MCF 10A (cell line): Measurements from ENCODE around the gene HES4. TPM values are rescaled to one million over a fixed set of nuclear protein-coding genes. Genes with fewer than 3 reads are reported as not detected.

Experiments used
- BruUV-seq: library from RNA; stranded (reverse); fragments of 400-500 nt; replicated peaks from 2 replicates; lab custom pipeline; 2021; lab: Mats Ljungman, UMichigan
- CTCF ChIA-PET: fragments of 300-600 bp; sonication (Branson Sonifier 250); formaldehyde crosslinking; extraction: SDS; loops from one replicate; lab custom pipeline; 2021; ENCODE audit warnings: antibody characterized with exemption, inconsistent platforms; lab: Yijun Ruan, JAX
- POLR2A ChIA-PET: fragments of 300-600, 350-650 bp; sonication (Branson Sonifier 250); formaldehyde crosslinking; extraction: SDS; loops from one replicate; lab custom pipeline; 2020; ENCODE audit warnings: antibody characterized with exemption, inconsistent platforms; lab: Yijun Ruan, JAX
- DNase-seq: peaks from one replicate; pipeline ENCODE4 v3.0.0-alpha.2; 2018; ENCODE audit not compliant: unreplicated experiment
- H3K27ac Mint-ChIP-seq: one replicate; pipeline ENCODE4 v1.8.0; 2022; ENCODE audit warnings: mild to moderate bottlenecking, low read depth, mixed read lengths; ENCODE audit not compliant: unreplicated experiment
- H3K27me3 Mint-ChIP-seq: one replicate; pipeline ENCODE4 v1.8.0; 2022; ENCODE audit warnings: mixed read lengths; ENCODE audit not compliant: insufficient read depth, unreplicated experiment
- H3K36me3 Mint-ChIP-seq: one replicate; pipeline ENCODE4 v1.8.0; 2022; ENCODE audit warnings: mild to moderate bottlenecking, moderate library complexity, mixed read lengths; ENCODE audit not compliant: insufficient read depth, unreplicated experiment
- H3K4me1 Mint-ChIP-seq: one replicate; pipeline ENCODE4 v1.8.0; 2022; ENCODE audit warnings: mixed read lengths; ENCODE audit not compliant: insufficient read depth, unreplicated experiment
- H3K4me3 Mint-ChIP-seq: one replicate; pipeline ENCODE4 v1.8.0; 2022; ENCODE audit warnings: mild to moderate bottlenecking, moderate library complexity, mixed read lengths; ENCODE audit not compliant: unreplicated experiment
- H3K9me3 Mint-ChIP-seq: one replicate; pipeline ENCODE4 v1.8.0; 2022; ENCODE audit warnings: mixed read lengths; ENCODE audit not compliant: unreplicated experiment
- intact Hi-C: fragments of 100-400 bp; cut with micrococcal nuclease; formaldehyde crosslinking; loops from 2 replicates; pipeline ENCODE4 v1.14.1; 2022
- total RNA-seq: library from RNA; stranded (reverse); gene quantifications from 2 replicates; pipeline ENCODE4 v1.2.3, GENCODE V29; 2022
- TF ChIP-seq, protein P1 (sequence below): fragments of 200-600 bp; IDR thresholded peaks from one replicate; pipeline ENCODE4 v1.8.0; 2022; ENCODE audit warnings: antibody characterized with exemption, mild to moderate bottlenecking; ENCODE audit not compliant: unreplicated experiment

HES4 gene
- total RNA-seq, 1 experiment from 2014 or later = 42.1 TPM

DNA sequence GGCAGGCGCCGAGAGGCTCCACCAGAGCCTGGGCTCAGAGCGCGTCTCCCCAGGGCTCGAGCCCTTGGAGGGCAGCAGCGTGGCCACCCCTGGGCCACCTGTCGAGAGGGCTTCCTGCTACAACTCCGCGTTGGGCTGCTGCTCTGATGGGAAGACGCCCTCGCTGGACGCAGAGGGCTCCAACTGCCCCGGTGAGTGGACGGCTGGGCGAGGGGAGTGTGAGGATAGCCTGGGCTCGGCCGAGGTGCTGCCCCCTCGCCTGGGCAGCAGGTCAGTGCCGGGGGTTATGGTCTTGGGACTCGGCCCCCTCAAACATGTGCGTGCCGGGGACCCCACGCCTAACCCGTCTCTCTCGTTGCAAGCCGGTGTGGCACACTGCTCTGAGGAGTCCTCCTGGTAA lies 46.9 kb upstream of the HES4 start:
- Mint-ChIP-seq H3K27ac (no peak overlapping the region), H3K36me3 (peaks cover 47% of the 10 kb centered on the region), H3K9me3 (no peaks in the 10 kb centered on the region), H3K4me3 (no peak overlapping the region), H3K27me3 (no peaks in the 10 kb centered on the region), H3K4me1 (no peaks in the 10 kb centered on the region)
- TF ChIP-seq, protein P1, sequence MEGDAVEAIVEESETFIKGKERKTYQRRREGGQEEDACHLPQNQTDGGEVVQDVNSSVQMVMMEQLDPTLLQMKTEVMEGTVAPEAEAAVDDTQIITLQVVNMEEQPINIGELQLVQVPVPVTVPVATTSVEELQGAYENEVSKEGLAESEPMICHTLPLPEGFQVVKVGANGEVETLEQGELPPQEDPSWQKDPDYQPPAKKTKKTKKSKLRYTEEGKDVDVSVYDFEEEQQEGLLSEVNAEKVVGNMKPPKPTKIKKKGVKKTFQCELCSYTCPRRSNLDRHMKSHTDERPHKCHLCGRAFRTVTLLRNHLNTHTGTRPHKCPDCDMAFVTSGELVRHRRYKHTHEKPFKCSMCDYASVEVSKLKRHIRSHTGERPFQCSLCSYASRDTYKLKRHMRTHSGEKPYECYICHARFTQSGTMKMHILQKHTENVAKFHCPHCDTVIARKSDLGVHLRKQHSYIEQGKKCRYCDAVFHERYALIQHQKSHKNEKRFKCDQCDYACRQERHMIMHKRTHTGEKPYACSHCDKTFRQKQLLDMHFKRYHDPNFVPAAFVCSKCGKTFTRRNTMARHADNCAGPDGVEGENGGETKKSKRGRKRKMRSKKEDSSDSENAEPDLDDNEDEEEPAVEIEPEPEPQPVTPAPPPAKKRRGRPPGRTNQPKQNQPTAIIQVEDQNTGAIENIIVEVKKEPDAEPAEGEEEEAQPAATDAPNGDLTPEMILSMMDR = no peak
- ChIA-PET CTCF (no interaction called here), POLR2A (no interaction called here)
- BruUV-seq = no TSS peak
- DNase-seq = no peak
- intact Hi-C loops = no loop called here

DNA sequence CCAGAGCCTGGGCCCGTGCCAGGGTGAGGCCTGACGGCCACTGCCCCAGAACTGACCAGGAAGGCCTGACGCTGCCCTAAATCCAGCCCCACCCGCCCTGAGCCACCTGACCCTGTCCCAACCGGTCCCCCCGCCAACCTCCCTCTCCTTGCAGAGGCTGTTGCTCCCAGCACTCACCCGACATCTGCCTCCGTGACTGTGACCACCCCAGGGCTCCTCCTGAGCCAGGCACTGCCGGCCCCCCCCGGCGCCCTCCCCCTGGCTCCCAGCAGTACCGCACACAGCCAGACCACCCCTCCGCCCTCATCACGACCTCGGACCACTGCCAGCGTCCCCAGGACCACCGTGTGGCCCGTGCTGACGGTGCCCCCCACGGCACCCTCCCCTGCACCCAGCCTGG lies 46.3 kb upstream of the HES4 start:
- BruUV-seq = no TSS peak
- Mint-ChIP-seq H3K36me3 (peaks cover 47% of the 10 kb centered on the region), H3K27me3 (no peaks in the 10 kb centered on the region), H3K4me3 (no peak overlapping the region), H3K4me1 (no peaks in the 10 kb centered on the region), H3K9me3 (no peaks in the 10 kb centered on the region), H3K27ac (no peak overlapping the region)
- DNase-seq = no peak
- intact Hi-C loops = no loop called here
- CTCF ChIA-PET = interaction anchor here (1.1 kb wide), 1 partner anchor 8 kb away, joined by 3 read pairs; no protein-coding TSS in a partner anchor
- POLR2A ChIA-PET = no interaction called here
- TF ChIP-seq, protein P1 = no peak

- Mint-ChIP-seq H3K4me1 (no peaks in the 10 kb centered on the region), H3K36me3 (peaks cover 43% of the 10 kb centered on the region)
These were observed 45.2 kb upstream of the HES4 start for GRCh38 chr1:1045129-1045528.

DNA sequence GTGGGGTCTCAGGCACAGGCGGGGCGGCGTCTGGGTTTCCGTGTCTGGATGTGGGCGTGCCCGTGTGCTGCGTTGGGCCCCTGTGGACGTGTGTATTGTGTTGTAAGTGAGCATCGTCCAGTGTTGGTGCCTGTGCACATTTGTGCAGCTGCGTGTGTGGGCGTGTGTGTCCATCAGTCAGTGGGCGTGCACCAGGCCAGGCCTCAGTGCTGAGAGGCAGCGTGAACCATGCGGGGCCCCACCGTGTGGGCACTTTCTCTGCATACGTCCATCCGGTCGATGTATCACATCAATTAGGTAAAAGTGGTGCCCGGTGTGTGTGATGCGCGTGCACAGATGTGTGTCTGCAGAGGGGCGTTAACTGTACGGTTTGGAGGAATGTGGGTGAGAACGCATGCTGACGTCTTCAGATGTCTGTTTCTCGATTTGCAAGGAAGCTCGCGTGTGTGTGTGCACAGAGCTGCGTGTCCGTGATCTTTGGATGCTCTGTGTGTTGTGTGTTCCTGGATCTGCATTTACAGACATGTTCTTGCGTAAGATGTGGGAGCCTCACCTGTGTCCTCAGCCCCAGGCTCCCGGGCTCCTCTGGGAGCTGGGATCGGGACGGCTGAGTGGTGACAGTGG lies 44.7 kb upstream of the HES4 start:
- intact Hi-C loops = no loop called here
- TF ChIP-seq, protein P1 = no peak
- no peak overlapping the region for H3K27ac Mint-ChIP-seq
- H3K4me3 Mint-ChIP-seq = no peak overlapping the region
- peaks cover 3% of the 10 kb centered on the region for H3K4me1 Mint-ChIP-seq
- POLR2A ChIA-PET = interaction anchor here (0.7 kb wide), 1 partner anchor 8 kb away, joined by 3 read pairs; no protein-coding TSS in a partner anchor
- BruUV-seq = no TSS peak
- CTCF ChIA-PET = interaction anchor here (0.5 to 2.2 kb wide), 3 partner anchors 19 to 56 kb away, joined by 3 to 8 read pairs (median 3); no protein-coding TSS in a partner anchor
- no peaks in the 10 kb centered on the region for H3K9me3 Mint-ChIP-seq
- H3K27me3 Mint-ChIP-seq = no peaks in the 10 kb centered on the region
- no peak for DNase-seq
- H3K36me3 Mint-ChIP-seq = peaks cover 49% of the 10 kb centered on the region

More at GRCh38 chr1:1045129-1045528, 45.2 kb upstream of the HES4 start:
- ChIA-PET POLR2A (interaction anchor here (0.7 kb wide), 1 partner anchor 9 kb away, joined by 3 read pairs; no protein-coding TSS in a partner anchor), CTCF (interaction anchor here (0.8 to 1.1 kb wide), 2 partner anchors 9 to 26 kb away, joined by 3 read pairs; no protein-coding TSS in a partner anchor)
- no peak overlapping the region for H3K4me3 Mint-ChIP-seq
- H3K9me3 Mint-ChIP-seq = no peaks in the 10 kb centered on the region
- DNase-seq = no peak
- intact Hi-C loops = no loop called here
- no peaks in the 10 kb centered on the region for H3K27me3 Mint-ChIP-seq
- no TSS peak for BruUV-seq
- TF ChIP-seq, protein P1 = no peak
- no peak overlapping the region for H3K27ac Mint-ChIP-seq
